ENCODE measurements around the gene GLTP.
A peak's percentile ranks its signal among the peaks of the same experiment; 100 is the strongest.

The GLTP gene

GRCh38 chr12:109808876-109809646, 71.3 kb downstream of the GLTP start:
- intact Hi-C loops (cut with DNase I), result no loop called here
- DNase-seq, result peak in 3 of 10 donors; percentile 3 to 12 (median 10)

GRCh38 chr12:109807954-109808643, 72.2 kb downstream of the GLTP start:
- intact Hi-C loops (cut with DNase I), result no loop called here
- DNase-seq, result peak in 3 of 10 donors; percentile 39 to 61 (median 46)

- DNase-seq, result peak; percentile 43 to 95 (median 76)
- intact Hi-C loops (cut with DNase I), result loop anchor here (1.0 kb wide), 2 partner anchors 40 to 75 kb away; partner anchors contain the start of gene GLTP
Measured at GRCh38 chr12:109804820-109805761, 75.2 kb downstream of the GLTP start.

GRCh38 chr12:109803678-109804077, 76.7 kb downstream of the GLTP start:
- intact Hi-C loops (cut with DNase I), result no loop called here
- peak in 2 of 10 donors; percentile 16 to 56 for DNase-seq

- DNase-seq, result peak in 3 of 10 donors; percentile 39 to 67 (median 48)
- intact Hi-C loops (cut with DNase I), result no loop called here
Measured at GRCh38 chr12:109802828-109803227, 77.5 kb downstream of the GLTP start.

Data from posterior cingulate gyrus (tissue), 11 donors.